NOMO-1 (cell line): Measurements from ENCODE around the gene OSBP2.

ENCODE experiments used
- DNase-seq, 2 experiments: peaks; one replicate each; lab custom pipeline; 2025; ENCODE audit not compliant: unreplicated experiment in 2 of 2; lab: John Stamatoyannopoulos, UW

Gene OSBP2

GRCh38 chr22:30890686-30891442, 196.2 kb downstream of the OSBP2 start:
- DNase-seq, result peak in 1 of 2 experiments; percentile 0

GRCh38 chr22:30891443-30891755, 196.7 kb downstream of the OSBP2 start:
- DNase-seq, result no peak

GRCh38 chr22:30891781-30892180, 197.1 kb downstream of the OSBP2 start:
- no peak for DNase-seq

GRCh38 chr22:30892286-30892685, 197.6 kb downstream of the OSBP2 start:
- DNase-seq, result no peak

- no peak for DNase-seq
Measured at GRCh38 chr22:30892731-30893221, 198.1 kb downstream of the OSBP2 start.

- no peak for DNase-seq
Measured at GRCh38 chr22:30893434-30894370, 199.0 kb downstream of the OSBP2 start.

GRCh38 chr22:30894371-30894740, 199.7 kb downstream of the OSBP2 start:
- DNase-seq, result no peak

- no peak for DNase-seq
Measured at GRCh38 chr22:30902496-30903357, 208.1 kb downstream of the OSBP2 start.

GRCh38 chr22:30903876-30904460, 209.3 kb downstream of the OSBP2 start:
- DNase-seq, result no peak

- DNase-seq, result no peak
Measured at GRCh38 chr22:30905696-30906341, 211.1 kb downstream of the OSBP2 start.

GRCh38 chr22:30906411-30906810, 211.7 kb downstream of the OSBP2 start:
- no peak for DNase-seq

GRCh38 chr22:30906946-30907345, 212.3 kb downstream of the OSBP2 start:
- no peak for DNase-seq

GRCh38 chr22:30908051-30908461, 213.4 kb downstream of the OSBP2 start:
- DNase-seq, result no peak

- DNase-seq, result no peak
Measured at GRCh38 chr22:30909306-30909705, 214.6 kb downstream of the OSBP2 start.

GRCh38 chr22:30910358-30910757, 215.7 kb downstream of the OSBP2 start:
- no peak for DNase-seq

GRCh38 chr22:30918761-30919160, 224.1 kb downstream of the OSBP2 start:
- DNase-seq, result no peak

- no peak for DNase-seq
Measured at GRCh38 chr22:30919973-30920372, 225.3 kb downstream of the OSBP2 start.

GRCh38 chr22:30920407-30920806, 225.7 kb downstream of the OSBP2 start:
- DNase-seq, result peak; percentile 67

- DNase-seq, result peak; percentile 5 to 17
Measured at GRCh38 chr22:30921108-30921507, 226.4 kb downstream of the OSBP2 start.

- DNase-seq, result peak; percentile 81 to 82
Measured at GRCh38 chr22:30922151-30922611, 227.5 kb downstream of the OSBP2 start.
